ENCODE data around the gene ITIH4.

- TF ChIP-seq YY1 (IDR thresholded peaks at IDR 0.05; ENCODE audit: insufficient read depth, insufficient replicate concordance, low read depth, low read length) (no peak), SUZ12 (IDR thresholded peaks at IDR 0.05; ENCODE audit: low read depth, low read length) (no peak), ZNF652 (CRISPR knock-in tag; IDR thresholded peaks at IDR 0.05; ENCODE audit: borderline replicate concordance, low read depth) (no peak), USF2 (IDR thresholded peaks at IDR 0.05; ENCODE audit: low read depth, low read length) (no peak), USF2 (CRISPR knock-in tag; IDR thresholded peaks at IDR 0.05; ENCODE audit: borderline replicate concordance) (no peak), ZNF770 (CRISPR knock-in tag; IDR thresholded peaks at IDR 0.05) (no peak), ZNF552 (CRISPR knock-in tag; IDR thresholded peaks at IDR 0.05; ENCODE audit: borderline replicate concordance) (no peak), TARDBP (CRISPR knock-in tag; IDR thresholded peaks at IDR 0.05) (no peak), POLR2A (IDR thresholded peaks at IDR 0.05; ENCODE audit: insufficient read depth in 1 of 2, low read depth in 2 of 2, low read length in 2 of 2) (no peak), ARID4A (CRISPR knock-in tag; IDR thresholded peaks at IDR 0.05; ENCODE audit: borderline replicate concordance) (no peak)
Measured at GRCh38 chr3:52870471-52870870, 40.0 kb upstream of the ITIH4 start.

Data from HepG2 (cell line).